GM12874 (cell line): ENCODE results near the gene CASP9.

ENCODE experiments used
- TF ChIP-seq, protein P1 (sequence below): IDR thresholded peaks from 2 replicates; pipeline ENCODE4 v1.5.1; 2011; ENCODE audit warnings: low read depth, mild to moderate bottlenecking, control low read depth, low read length, moderate library complexity; ENCODE audit not compliant: insufficient read depth

CASP9 gene

DNA sequence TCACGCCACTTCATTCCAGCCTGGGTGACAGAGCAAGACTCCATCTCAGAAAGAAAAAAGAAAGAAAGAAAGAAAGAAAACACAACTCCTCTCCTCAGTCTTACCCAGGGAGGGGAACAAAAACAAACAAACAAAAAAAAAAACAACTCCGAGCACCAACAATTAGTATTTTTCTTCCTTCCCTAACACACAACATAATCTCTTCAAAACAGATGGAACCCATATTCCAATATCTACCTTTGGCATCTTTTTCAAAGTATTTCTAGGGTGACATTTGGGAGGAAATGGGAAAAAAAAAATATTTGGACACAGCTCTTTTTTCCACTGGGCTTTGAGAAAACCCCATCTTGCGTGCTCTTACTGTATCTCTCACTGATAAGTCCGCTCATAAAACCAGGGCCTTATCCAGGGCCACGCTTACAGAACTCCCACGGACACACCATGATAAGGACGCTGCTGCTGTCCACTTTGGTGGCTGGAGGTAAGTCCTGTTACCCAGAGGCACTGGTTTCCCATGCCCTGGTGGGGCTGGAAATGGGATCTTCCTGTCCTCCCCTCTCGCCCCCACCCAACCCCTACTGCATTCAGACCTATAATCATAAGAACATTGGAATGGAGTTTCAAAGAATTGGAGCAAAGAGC lies 67.6 kb downstream of the CASP9 start, which contains the start of gene CELA2A:
CELA2A (plus strand) TSS at position 420 of the 642 bp plus-strand sequence; CDS start at position 442, 22 bp downstream.
- TF ChIP-seq, protein P1, sequence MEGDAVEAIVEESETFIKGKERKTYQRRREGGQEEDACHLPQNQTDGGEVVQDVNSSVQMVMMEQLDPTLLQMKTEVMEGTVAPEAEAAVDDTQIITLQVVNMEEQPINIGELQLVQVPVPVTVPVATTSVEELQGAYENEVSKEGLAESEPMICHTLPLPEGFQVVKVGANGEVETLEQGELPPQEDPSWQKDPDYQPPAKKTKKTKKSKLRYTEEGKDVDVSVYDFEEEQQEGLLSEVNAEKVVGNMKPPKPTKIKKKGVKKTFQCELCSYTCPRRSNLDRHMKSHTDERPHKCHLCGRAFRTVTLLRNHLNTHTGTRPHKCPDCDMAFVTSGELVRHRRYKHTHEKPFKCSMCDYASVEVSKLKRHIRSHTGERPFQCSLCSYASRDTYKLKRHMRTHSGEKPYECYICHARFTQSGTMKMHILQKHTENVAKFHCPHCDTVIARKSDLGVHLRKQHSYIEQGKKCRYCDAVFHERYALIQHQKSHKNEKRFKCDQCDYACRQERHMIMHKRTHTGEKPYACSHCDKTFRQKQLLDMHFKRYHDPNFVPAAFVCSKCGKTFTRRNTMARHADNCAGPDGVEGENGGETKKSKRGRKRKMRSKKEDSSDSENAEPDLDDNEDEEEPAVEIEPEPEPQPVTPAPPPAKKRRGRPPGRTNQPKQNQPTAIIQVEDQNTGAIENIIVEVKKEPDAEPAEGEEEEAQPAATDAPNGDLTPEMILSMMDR, result no peak

GRCh38 chr1:15455522-15455921 lies 68.5 kb downstream of the CASP9 start:
- TF ChIP-seq, protein P1, result no peak

DNA sequence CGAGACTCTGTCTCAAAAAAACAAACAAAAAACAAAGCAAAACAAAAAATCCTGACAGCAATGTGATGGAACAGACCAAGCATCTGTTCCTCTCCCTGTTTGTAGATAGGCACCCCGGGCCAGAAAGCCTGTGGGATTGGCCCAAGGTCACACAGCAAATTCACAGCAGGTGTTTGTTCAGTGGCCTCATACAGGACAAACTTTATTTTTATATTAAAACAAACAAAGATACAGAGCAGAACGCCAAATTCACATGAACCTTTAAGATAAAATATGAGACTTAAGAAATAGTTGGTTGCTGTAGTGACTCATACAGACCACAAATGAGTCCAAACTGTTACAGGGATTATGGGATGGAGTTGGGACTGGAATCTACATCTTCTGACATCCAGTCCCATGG lies 69.8 kb downstream of the CASP9 start:
- TF ChIP-seq, protein P1, result no peak

GRCh38 chr1:15453734-15454133 lies 70.3 kb downstream of the CASP9 start:
- TF ChIP-seq, protein P1, result no peak

DNA sequence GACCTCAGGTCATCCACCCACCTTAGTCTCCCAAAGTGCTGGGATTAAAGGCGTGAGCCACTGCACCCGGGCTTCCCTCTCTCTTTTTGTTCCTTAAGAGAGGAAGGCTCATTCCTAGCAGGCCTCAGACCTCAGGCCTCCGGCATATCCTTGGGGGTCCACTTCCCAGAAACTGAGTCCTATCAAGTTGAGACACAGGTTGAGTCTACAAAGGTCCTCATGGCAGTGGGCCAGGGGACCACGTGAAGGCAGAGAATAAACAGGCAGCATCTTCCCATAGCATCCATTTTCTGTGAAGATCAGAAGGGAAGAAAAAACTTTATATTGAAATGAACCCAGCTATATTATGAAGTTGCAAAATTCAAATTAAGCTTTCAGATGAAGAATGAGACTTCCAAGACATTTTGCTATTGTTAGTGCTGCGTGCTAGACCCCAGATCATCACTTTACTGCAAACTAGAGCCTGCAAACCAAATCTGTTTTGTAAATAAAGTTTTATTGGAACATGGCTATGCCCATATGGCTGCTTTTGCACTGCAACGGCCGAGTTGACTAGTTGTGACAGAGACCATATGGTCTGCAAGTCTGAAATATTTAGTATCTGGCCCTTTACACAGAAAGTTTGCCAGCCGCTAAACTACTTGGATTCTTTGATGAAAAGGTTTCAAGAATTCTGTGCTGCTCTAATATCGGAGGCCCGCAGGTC lies 71.0 kb downstream of the CASP9 start:
- TF ChIP-seq, protein P1, result no peak

DNA sequence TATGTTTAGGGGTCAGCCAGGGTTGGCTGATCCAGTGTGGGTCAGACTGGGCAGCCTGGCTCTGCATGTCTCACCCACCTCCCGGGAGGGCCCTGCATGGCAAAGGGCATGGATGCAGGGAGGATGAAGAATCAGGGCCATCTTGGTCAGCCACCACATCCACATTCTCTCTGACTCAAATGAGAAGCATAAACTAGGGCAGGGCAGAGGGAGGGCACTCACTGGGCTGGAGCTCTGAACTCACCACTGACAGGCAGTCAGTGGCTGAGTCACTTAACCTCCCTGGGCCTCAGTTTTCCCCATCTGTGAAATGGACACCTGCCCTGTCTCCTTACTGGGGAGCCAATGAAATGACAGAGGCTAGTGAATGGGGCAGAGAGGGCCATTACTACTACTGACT lies 71.8 kb downstream of the CASP9 start:
- TF ChIP-seq, protein P1, result no peak

DNA sequence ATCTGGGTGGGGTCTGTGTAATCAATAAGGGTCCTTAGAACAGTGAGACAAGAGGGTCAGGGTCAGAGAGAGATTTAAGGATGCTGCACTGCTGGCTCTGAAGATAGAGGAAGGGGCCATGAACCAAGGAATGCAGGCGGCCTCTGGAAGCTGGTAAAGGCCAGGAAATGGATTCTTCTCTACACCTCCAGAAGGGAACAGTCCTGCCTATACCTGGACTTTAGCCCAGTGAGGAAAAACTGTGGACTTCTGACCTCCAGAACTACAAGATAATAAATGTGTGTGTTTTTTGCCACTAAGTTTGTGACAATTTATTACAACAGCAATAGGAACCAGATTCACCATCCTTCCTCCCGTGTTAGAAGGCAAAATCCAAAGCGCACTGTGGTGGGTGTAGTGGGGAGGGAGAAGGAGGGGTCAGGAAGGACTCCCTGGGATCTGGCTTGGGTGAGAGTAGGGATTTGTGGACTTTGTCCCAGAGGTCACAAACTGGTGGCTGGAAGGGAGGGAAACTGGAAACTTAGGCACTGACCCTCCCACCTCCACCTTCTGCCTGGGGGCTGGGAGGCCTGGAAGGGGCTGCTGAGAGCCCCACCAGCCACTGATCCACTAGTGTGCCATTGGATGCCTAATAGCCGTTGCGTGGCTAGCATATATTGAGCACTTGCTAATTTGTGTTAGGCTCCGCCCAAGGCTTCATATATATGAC lies 72.8 kb downstream of the CASP9 start:
- TF ChIP-seq, protein P1, result no peak
